OCI-LY1 (cell line): ENCODE measurements around the gene C19orf53.

Source experiments
- H2AFZ ChIP-seq: fragments of 200-600 bp; sonication (generic), shearing (Covaris generic); 2 replicates; pipeline ENCODE4 v1.6.0; 2014; ENCODE audit warnings: antibody characterized with exemption, mild to moderate bottlenecking, low read length
- H3F3A ChIP-seq: fragments of 200-600 bp; sonication (generic), shearing (Covaris generic); 2 replicates; pipeline ENCODE4 v1.6.0; 2014; ENCODE audit warnings: mild to moderate bottlenecking, antibody characterized with exemption, low read length, moderate library complexity; ENCODE audit not compliant: insufficient read depth
- H3K27ac ChIP-seq: fragments of 200-600 bp; sonication (generic); 2 replicates; pipeline ENCODE4 v1.5.1; 2014; ENCODE audit warnings: low read length, mixed run types, mild to moderate bottlenecking, low read depth; ENCODE audit not compliant: poor library complexity, severe bottlenecking
- H3K27me3 ChIP-seq: fragments of 200-600 bp; sonication (generic); 2 replicates; pipeline ENCODE4 v1.6.0; 2014; ENCODE audit warnings: antibody characterized with exemption, mild to moderate bottlenecking, low read length, moderate library complexity; ENCODE audit not compliant: insufficient read depth
- H3K36me3 ChIP-seq: fragments of 200-600 bp; sonication (generic); 2 replicates; pipeline ENCODE4 v1.6.1; 2014; ENCODE audit warnings: mild to moderate bottlenecking, antibody characterized with exemption, low read length, moderate library complexity, mixed read lengths; ENCODE audit not compliant: insufficient read depth
- H3K4me1 ChIP-seq: fragments of 200-600 bp; sonication (generic); 2 replicates; pipeline ENCODE4 v1.5.1; 2014; ENCODE audit warnings: mild to moderate bottlenecking, low read length, moderate library complexity; ENCODE audit not compliant: insufficient read depth, severe bottlenecking
- H3K4me2 ChIP-seq: fragments of 200-600 bp; sonication (generic), shearing (Covaris generic); 2 replicates; pipeline ENCODE4 v1.6.1; 2014; ENCODE audit warnings: low read length
- H3K4me3 ChIP-seq: fragments of 200-600 bp; sonication (generic); 2 replicates; pipeline ENCODE4 v1.5.1; 2014; ENCODE audit warnings: low read length, low read depth, mild to moderate bottlenecking, mixed read lengths; ENCODE audit not compliant: poor library complexity, severe bottlenecking
- H3K79me2 ChIP-seq: fragments of 200-600 bp; shearing (Covaris generic); 2 replicates; pipeline ENCODE4 v1.6.1; 2016; ENCODE audit warnings: mixed run types, low read length, mixed read lengths; ENCODE audit not compliant: insufficient read depth
- H3K9ac ChIP-seq: fragments of 200-600 bp; sonication (generic), shearing (Covaris generic); 2 replicates; pipeline ENCODE4 v1.6.1; 2014; ENCODE audit warnings: mild to moderate bottlenecking, low read length, mixed read lengths
- H3K9me2 ChIP-seq: fragments of 200-600 bp; sonication (generic), shearing (Covaris generic); 2 replicates; pipeline ENCODE4 v1.6.1; 2014; ENCODE audit warnings: low read depth, mild to moderate bottlenecking, low read length, mixed read lengths
- H3K9me3 ChIP-seq: fragments of 200-600 bp; shearing (Covaris generic); 2 replicates; pipeline ENCODE4 v1.6.1; 2014; ENCODE audit warnings: low read length, mixed read lengths
- H4K20me1 ChIP-seq: fragments of 200-600 bp; sonication (generic), shearing (Covaris generic); 2 replicates; pipeline ENCODE4 v1.6.0; 2016; ENCODE audit warnings: mild to moderate bottlenecking, low read length; ENCODE audit not compliant: insufficient read depth
- CTCF ChIP-seq: fragments of 200-600 bp; sonication (generic), shearing (Covaris generic); IDR thresholded peaks from 2 replicates; pipeline ENCODE4 v1.5.1; 2017; ENCODE audit warnings: mild to moderate bottlenecking, antibody characterized with exemption, low read length, moderate library complexity, mixed read lengths
- EZH2 ChIP-seq: fragments of 200-600 bp; sonication (generic), shearing (Covaris generic); IDR thresholded peaks from 2 replicates; pipeline ENCODE4 v1.8.0; 2017; ENCODE audit warnings: borderline replicate concordance, mixed run types, mild to moderate bottlenecking, antibody characterized with exemption, low read length, moderate library complexity, mixed read lengths

The C19orf53 gene

GRCh38 chr19:13826652-13827235 lies 52.5 kb downstream of the C19orf53 start:
- Histone ChIP-seq H3K9me2 (no peaks in the 10 kb centered on the region), H3K27ac (no peak overlapping the region), H3F3A (no peaks in the 10 kb centered on the region), H3K4me2 (no peak overlapping the region), H4K20me1 (no peaks in the 10 kb centered on the region), H3K79me2 (no peaks in the 10 kb centered on the region), H3K27me3 (peaks cover 6% of the 10 kb centered on the region; the same call in 1 of the 2 replicates), H3K4me3 (no peak overlapping the region), H3K9me3 (no peaks in the 10 kb centered on the region), H3K4me1 (peaks cover 9% of the 10 kb centered on the region), H3K36me3 (no peaks in the 10 kb centered on the region), H3K9ac (no peak overlapping the region), H2AFZ (no peak overlapping the region)
- TF ChIP-seq EZH2 (no peak), CTCF (no peak)

- no peaks in the 10 kb centered on the region for H3F3A ChIP-seq
- H3K36me3 ChIP-seq, result no peaks in the 10 kb centered on the region
- H3K9ac ChIP-seq, result no peak overlapping the region
- H3K9me2 ChIP-seq, result no peaks in the 10 kb centered on the region
- TF ChIP-seq EZH2, result no peak
- no peak for TF ChIP-seq CTCF
- peaks cover 2% of the 10 kb centered on the region for H3K4me1 ChIP-seq
- no peak overlapping the region for H3K27ac ChIP-seq
- peaks cover 6% of the 10 kb centered on the region; the same call in 1 of the 2 replicates for H3K27me3 ChIP-seq
- no peaks in the 10 kb centered on the region for H3K9me3 ChIP-seq
- H3K4me3 ChIP-seq, result no peak overlapping the region
- no peaks in the 10 kb centered on the region for H4K20me1 ChIP-seq
- H3K79me2 ChIP-seq, result no peaks in the 10 kb centered on the region
- no peak overlapping the region for H2AFZ ChIP-seq
- no peak overlapping the region for H3K4me2 ChIP-seq
Measured at GRCh38 chr19:13827656-13828055, 53.4 kb downstream of the C19orf53 start.
